Heart right ventricle (tissue), 16 donors: ENCODE results near the gene TGFBR3L. TPM values are rescaled to one million over a fixed set of nuclear protein-coding genes. Genes with fewer than 3 reads are reported as not detected.
A peak's percentile ranks its signal among the peaks of the same experiment; 100 is the strongest.

ENCODE experiments used
- ATAC-seq, 8 donors: fragments of 200-7000 bp; cut with Tn5 transposase; one replicate each; pipeline ENCODE4 v1.9.1; 2020; ENCODE audit warnings: mild to moderate bottlenecking in 8 of 8, moderate library complexity in 8 of 8, moderate number of reproducible peaks in 1 of 8
- DNase-seq, 2 donors: peaks; one replicate each; pipeline ENCODE4 v3.0.0-alpha.2; 2020
- H3K27ac ChIP-seq, 10 donors: fragments of 200-600 bp; sonication (generic) in 2 of 10; one replicate each; pipeline versions ENCODE4 v1.5.0 to v1.8.0; 2020 to 2022; ENCODE audit warnings: mild to moderate bottlenecking in 3 of 10
- H3K27me3 ChIP-seq, 7 donors: fragments of 200-600 bp; one replicate each; pipeline ENCODE4 v1.8.0; 2021 to 2022; ENCODE audit warnings: mild to moderate bottlenecking in 2 of 7
- H3K36me3 ChIP-seq, 9 donors: fragments of 200-600 bp; sonication (generic) in 1 of 9; one replicate each; pipeline versions ENCODE4 v1.5.0 to v1.8.0; 2020 to 2022; ENCODE audit warnings: mild to moderate bottlenecking in 2 of 9
- H3K4me1 ChIP-seq, 9 donors: fragments of 200-600 bp; sonication (generic) in 1 of 9; one replicate each; pipeline versions ENCODE4 v1.5.0 to v1.8.0; 2020 to 2022; ENCODE audit warnings: mild to moderate bottlenecking in 4 of 9
- H3K4me3 ChIP-seq, 10 donors: fragments of 200-600 bp; sonication (generic) in 2 of 10; one replicate each; pipeline versions ENCODE4 v1.5.0 to v1.8.0; 2020 to 2022; ENCODE audit warnings: mild to moderate bottlenecking in 7 of 10, moderate library complexity in 2 of 10
- H3K9me3 ChIP-seq, 11 donors: fragments of 200-600 bp in 10 of 11; sonication (generic) in 2 of 11; one replicate each; pipeline versions ENCODE4 v1.5.0 to v1.8.0; 2013 to 2022; ENCODE audit warnings: mild to moderate bottlenecking in 2 of 11, control low read depth in 1 of 11, moderate library complexity in 1 of 11
- CTCF ChIP-seq, 9 donors: fragments of 200-600 bp; sonication (generic) in 2 of 9; IDR thresholded peaks; one replicate each; pipeline versions ENCODE4 v1.5.0 to v1.8.0; 2021 to 2022; ENCODE audit warnings: antibody characterized with exemption in 9 of 9, mild to moderate bottlenecking in 5 of 9, moderate library complexity in 1 of 9
- WGBS, 2 donors: extraction: QIAGEN DNeasy Blood & Tissue Kit; methylation state at CpG; one replicate each; pipeline ENCODE4 v1.1.7; 2013; ENCODE audit warnings: inconsistent platforms in 1 of 2; 5-methylcytosine and 5-hydroxymethylcytosine counted together
- intact Hi-C, 10 donors: fragments of 100-400 bp; cut with DNase I; formaldehyde crosslinking; loops; one replicate each; pipeline versions ENCODE4 v1.11.1 to v1.14.2; 2022
- polyA plus RNA-seq, 2 donors: library from polyadenylated mRNA; stranded (reverse); fragments of 200-250 nt; gene quantifications; one replicate each; pipeline ENCODE4 v1.2.3, GENCODE V29; 2013
- total RNA-seq, 10 donors: library from RNA; stranded (reverse); fragmentation: NEBNext Ultra II Directional in 3 of 10; extraction: Animal tissue kit (Norgen Biotek cat#: 25700) in 3 of 10; gene quantifications; one replicate each; pipeline versions ENCODE4 v1.2.1 to v1.2.4, GENCODE V29; 2021 to 2023
- donor health status: Arrhythmogenic right ventricular cardiomyopathy.
- donor health status: ischemic (EF 13 %, LVEDD 7.1; RV severe dilation, severe dysfunction).
- donor health status: healthy with polysubstance abuse.
- donor health status: DM: no; HTN: yes; CAD: no.
- donor health status: DM: no; HTN: no; CAD: no.
- donor health status: ischemic (EF 25% LVEDD 6.9; RV normal size, moderate dysfunction).
- donor health status: ischemic (EF 25% LVEDD 5.7; RV mildly dilated, moderate dysfunction).
- donor health status: healthy.
- donor health status: DM: yes; HTN: yes; CAD: no.
- donor health status: Ischemic cardiomyopathy.
- donor health status: ischemic (EF 35%, LVEDD 5.7; RV mildly dilated, moderate dysfunction).
- donor health status: nonischemic (EF 11% LVEDD 7.7; RV severe dilation, severe dysfunction).
- donor health status: DM: yes; HTN: yes; CAD: no.
- donor health status: PGD.
- donor health status: ischemic (EF 29% LVEDD 5.4; RV normal size, mild dysfunction).
- donor health status: nonischemic (EF 23%, LVEDD 6.1; RV moderate dilation, normal function).

The TGFBR3L gene
- total and polyA plus RNA-seq, 12 donors: 1.1 to 11.6 (median 4.1) TPM

GRCh38 chr19:7902796-7903243 is 11.8 kb upstream of the TGFBR3L start:
- intact Hi-C loops: loop anchor here in 2 of 10 donors (1.0 to 5.0 kb wide), 2 partner anchors 17 to 51 kb away; partner anchors contain the start of gene SNAPC2 (in 1 of the 2)
- no peaks in the 10 kb centered on the region for H3K9me3 ChIP-seq
- no peak for DNase-seq
- peaks cover 0 to 5% (median 0%) of the 10 kb centered on the region in 7 donors for H3K27me3 ChIP-seq
- H3K36me3 ChIP-seq: peaks cover 0 to 20% (median 0%) of the 10 kb centered on the region in 9 donors
- peak overlapping the region in 9 of 10 donors; percentile 72 to 92 (median 78) for H3K27ac ChIP-seq
- peak overlapping the region; percentile 27 to 96 (median 72) for H3K4me3 ChIP-seq
- peaks cover 14 to 47% (median 32%) of the 10 kb centered on the region in 9 donors for H3K4me1 ChIP-seq
- 11 to 20% methylated on average over 20 of the region's 20 CpGs for WGBS, 2 donors
- ATAC-seq: no peak
- peak in 1 of 9 donors; percentile 3 for TF ChIP-seq CTCF (IDR thresholded peaks at IDR 0.05)

- DNase-seq (peak; percentile 100), ATAC-seq (peak; percentile 86 to 96 (median 92))
- peak within 1 kb of the TSS; percentile 78 to 98 (median 88) for H3K4me3 ChIP-seq
- 0% methylated on average over 79 to 89 of the region's 89 CpGs for WGBS, 2 donors
- H3K36me3 ChIP-seq: peaks cover 0 to 20% (median 0%) of the 10 kb centered on the region in 9 donors
- intact Hi-C loops: loop anchor here in 2 of 10 donors (1.0 to 5.0 kb wide), 2 partner anchors 17 to 51 kb away; partner anchors contain the start of gene SNAPC2 (in 1 of the 2)
- peak within 1 kb of the TSS; percentile 72 to 93 (median 85) for H3K27ac ChIP-seq
- TF ChIP-seq CTCF (IDR thresholded peaks at IDR 0.05): peak in 8 of 9 donors; percentile 38 to 86 (median 64)
- no peaks in the 10 kb centered on the region for H3K9me3 ChIP-seq
- H3K27me3 ChIP-seq: peaks cover 0 to 5% (median 0%) of the 10 kb centered on the region in 7 donors
- peaks cover 14 to 54% (median 38%) of the 10 kb centered on the region in 9 donors for H3K4me1 ChIP-seq
Observed at GRCh38 chr19:7903244-7904073, 11.2 kb upstream of the TGFBR3L start, which contains the start of gene MAP2K7. MAP2K7 (plus strand) TSS chr19:7903877; CDS start chr19:7903945, 68 bp downstream.

DNA sequence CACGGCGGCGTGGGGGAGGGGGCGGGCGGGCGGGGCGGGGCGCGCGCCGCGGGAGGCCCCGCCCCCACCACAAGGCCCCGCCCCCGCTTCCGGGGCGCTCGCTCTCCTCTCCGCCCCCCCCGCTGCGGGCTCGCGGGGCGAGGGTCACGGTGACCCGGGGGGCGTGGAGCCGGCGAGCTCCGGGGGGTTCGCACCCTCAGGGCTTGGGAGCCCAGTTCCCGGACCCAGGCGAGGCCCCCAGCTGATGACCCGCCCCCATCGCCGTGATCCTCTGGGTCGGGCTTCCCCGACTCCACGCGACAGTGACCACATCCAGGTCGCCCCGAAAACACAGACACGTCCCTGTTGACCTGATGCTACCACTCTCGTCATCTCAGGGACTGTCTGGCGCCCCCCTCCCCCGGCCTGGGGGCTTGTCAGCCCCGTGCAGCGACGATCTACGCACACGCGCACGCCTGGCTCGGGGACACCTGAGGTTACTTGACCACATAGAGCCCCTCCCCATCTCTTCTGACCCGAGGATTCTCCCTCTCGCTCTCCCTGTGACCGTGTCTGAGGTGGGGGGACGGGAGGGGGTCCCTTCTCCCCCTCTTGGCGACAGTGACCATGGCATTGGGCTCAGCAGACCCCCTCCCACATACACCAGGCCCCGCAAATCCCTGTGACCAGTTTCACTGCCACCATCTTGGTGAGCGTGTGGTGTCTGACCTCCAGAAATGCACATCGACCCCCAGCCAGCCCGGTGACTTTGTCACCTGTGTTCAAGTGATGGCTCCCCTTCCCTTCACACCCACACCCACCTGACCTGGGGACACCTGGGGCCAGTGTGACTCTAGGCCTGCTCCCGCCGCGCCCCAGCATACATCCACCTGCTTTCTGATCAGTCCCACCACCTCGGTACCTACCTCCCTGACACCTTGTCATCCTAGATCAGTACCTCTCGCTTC is 10.3 kb upstream of the TGFBR3L start:
- 11 to 14% methylated on average over 46 to 65 of the region's 68 CpGs for WGBS, 2 donors
- H3K36me3 ChIP-seq: peaks cover 0 to 25% (median 0%) of the 10 kb centered on the region in 9 donors
- no peaks in the 10 kb centered on the region for H3K9me3 ChIP-seq
- intact Hi-C loops: loop anchor here in 1 of 10 donors (5.0 kb wide), 1 partner anchor 52 kb away; no protein-coding TSS in a partner anchor
- DNase-seq: no peak
- peak overlapping the region; percentile 78 to 98 (median 88) for H3K4me3 ChIP-seq
- H3K27ac ChIP-seq: peak overlapping the region; percentile 72 to 93 (median 85)
- peak; percentile 11 to 57 (median 28) for ATAC-seq
- peaks cover 0 to 5% (median 0%) of the 10 kb centered on the region in 7 donors for H3K27me3 ChIP-seq
- H3K4me1 ChIP-seq: peaks cover 14 to 62% (median 41%) of the 10 kb centered on the region in 9 donors
- TF ChIP-seq CTCF (IDR thresholded peaks at IDR 0.05): no peak
